ACC112 (cell line): ENCODE data around the gene PLVAP.

Experiments
- H2AFZ ChIP-seq: fragments of 200-600 bp; sonication (generic); one replicate; pipeline ENCODE4 v1.6.0; 2017; ENCODE audit warnings: antibody characterized with exemption, low read length; ENCODE audit not compliant: unreplicated experiment
- H3K27ac ChIP-seq: fragments of 200-600 bp; sonication (generic); 2 replicates; pipeline ENCODE4 v1.5.1; 2014; ENCODE audit warnings: low read depth, mild to moderate bottlenecking, antibody characterized with exemption, low read length, moderate library complexity
- H3K27me3 ChIP-seq: fragments of 200-600 bp; sonication (generic); 2 replicates; pipeline ENCODE4 v1.6.1; 2014; ENCODE audit warnings: mild to moderate bottlenecking, antibody characterized with exemption, low read length, moderate library complexity, mixed read lengths; ENCODE audit not compliant: insufficient read depth
- H3K36me3 ChIP-seq: fragments of 200-600 bp; sonication (generic); 2 replicates; pipeline ENCODE4 v1.6.1; 2016; ENCODE audit warnings: mild to moderate bottlenecking, antibody characterized with exemption, low read length, moderate library complexity, mixed read lengths; ENCODE audit not compliant: insufficient read depth
- H3K4me1 ChIP-seq: fragments of 200-600 bp; sonication (generic); one replicate; pipeline ENCODE4 v1.6.1; 2016; ENCODE audit warnings: low read length, mixed read lengths; ENCODE audit not compliant: insufficient read depth, unreplicated experiment, control insufficient read depth
- H3K4me3 ChIP-seq: fragments of 200-600 bp; sonication (generic); 2 replicates; pipeline ENCODE4 v1.5.1; 2014; ENCODE audit warnings: mild to moderate bottlenecking, low read depth, low read length
- H3K79me2 ChIP-seq: fragments of 200-600 bp; sonication (generic); one replicate; pipeline ENCODE4 v1.6.0; 2016; ENCODE audit warnings: low read length; ENCODE audit not compliant: control insufficient read depth, unreplicated experiment, insufficient read depth

Gene PLVAP

DNA sequence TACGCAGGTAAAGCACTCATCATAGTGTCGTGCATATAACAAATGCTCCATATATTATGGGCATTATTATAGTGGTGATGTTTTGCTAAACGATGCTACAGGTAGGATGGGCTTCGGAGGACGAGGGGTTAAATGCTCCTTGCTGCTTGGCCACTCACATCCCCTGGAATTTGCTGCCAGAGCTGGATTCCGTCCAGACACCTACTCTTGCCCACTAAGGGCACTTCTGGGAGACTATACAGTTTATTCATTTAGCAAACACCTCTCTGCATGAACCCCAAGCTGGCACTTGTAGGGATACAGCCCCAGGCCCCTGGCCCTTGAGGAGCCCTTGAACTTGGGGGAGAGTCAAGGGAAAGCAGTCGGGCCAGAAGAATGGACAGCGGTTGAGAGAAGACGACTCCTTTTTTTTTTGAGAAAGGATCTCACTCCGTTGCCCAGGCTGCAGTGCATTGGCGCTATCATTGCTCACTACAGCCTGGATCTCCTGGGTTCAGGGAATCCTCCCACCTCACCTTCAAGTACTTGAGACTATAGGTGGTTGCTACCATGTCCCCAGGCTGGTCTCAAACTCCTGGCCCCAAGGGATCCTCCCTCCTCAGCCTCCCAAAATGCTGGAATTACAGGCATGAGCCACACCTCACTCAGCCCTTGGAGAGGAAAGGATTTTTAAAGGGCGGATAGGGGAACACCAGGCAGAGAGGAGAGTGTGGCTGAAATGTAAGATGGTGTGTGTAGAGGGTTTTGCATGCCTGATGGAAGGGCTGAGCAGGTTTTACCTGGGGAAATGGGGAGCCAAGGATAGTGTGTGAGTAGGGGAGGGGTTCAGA is 72.5 kb downstream of the PLVAP start:
- Histone ChIP-seq H3K36me3 (no peaks in the 10 kb centered on the region), H3K27ac (no peak overlapping the region), H2AFZ (no peak overlapping the region), H3K4me1 (peaks cover 20% of the 10 kb centered on the region), H3K4me3 (no peak overlapping the region), H3K79me2 (peaks cover 3% of the 10 kb centered on the region), H3K27me3 (no peaks in the 10 kb centered on the region)

DNA sequence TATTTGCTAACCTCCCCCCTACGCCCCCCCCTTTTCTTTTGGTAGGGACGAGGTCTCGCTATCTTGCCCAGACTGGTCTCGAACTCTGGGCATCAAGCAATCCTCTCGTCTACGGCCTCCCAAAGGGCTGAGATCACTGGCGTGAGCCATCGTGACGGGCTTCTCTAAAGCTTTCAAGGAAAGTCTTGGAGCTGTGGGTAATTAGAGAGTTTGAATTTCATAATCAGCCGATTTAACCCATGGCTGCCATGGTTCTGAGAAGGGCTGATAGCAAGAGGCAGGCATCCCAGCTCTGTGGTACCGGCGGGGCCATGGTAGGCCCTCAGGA is 73.2 kb downstream of the PLVAP start:
- H3K36me3 ChIP-seq: no peaks in the 10 kb centered on the region
- peaks cover 2% of the 10 kb centered on the region for H3K79me2 ChIP-seq
- H2AFZ ChIP-seq: peak overlapping the region; percentile 42
- H3K4me1 ChIP-seq: peaks cover 20% of the 10 kb centered on the region
- H3K27ac ChIP-seq: no peak overlapping the region
- H3K27me3 ChIP-seq: no peaks in the 10 kb centered on the region
- no peak overlapping the region for H3K4me3 ChIP-seq

DNA sequence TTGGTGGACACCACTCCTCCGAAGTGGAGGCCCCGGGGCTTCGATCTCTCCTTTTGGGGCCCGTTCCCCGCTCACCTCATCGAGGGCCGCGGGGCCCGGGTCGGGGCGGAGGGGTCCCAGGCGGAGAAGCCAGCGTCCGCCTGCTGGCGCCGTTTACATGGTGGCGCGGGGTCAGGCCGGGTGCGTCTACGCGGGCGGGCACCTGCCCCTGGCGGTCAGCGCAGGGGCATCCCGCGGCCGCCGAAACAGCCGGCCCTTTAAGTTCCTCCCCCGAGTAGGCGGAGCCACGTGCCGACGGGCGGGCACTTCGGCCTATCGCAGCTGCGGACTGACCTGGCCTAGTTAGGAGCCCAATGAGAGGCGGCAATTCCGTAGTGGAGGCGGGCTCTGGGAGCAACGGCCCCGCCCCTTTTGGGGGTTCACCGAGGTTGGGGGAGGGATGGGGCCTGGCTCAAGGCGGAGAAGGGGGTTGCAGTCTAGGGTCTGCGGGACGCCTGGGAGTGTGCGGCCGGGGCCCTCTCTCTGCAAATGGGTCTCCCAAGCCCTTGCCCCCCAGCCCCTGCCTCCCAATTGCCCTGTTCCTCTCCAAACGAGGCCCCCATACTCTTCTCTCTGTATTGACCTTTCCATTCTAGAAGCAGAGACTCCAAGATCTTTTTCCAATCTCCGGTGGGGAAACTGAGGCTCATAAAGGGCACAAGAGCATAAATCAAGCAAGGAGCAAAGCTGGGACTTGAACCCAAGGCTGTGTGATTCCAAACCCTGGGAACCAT is 73.8 kb downstream of the PLVAP start, which contains the start of gene ABHD8:
Gene ABHD8, minus strand, starts transcription at position 259 of the 773 bp plus-strand sequence. CDS start 1,809 bp downstream, outside the sequence.
- H3K27me3 ChIP-seq: no peaks in the 10 kb centered on the region
- H3K36me3 ChIP-seq: no peaks in the 10 kb centered on the region
- peaks cover 2% of the 10 kb centered on the region for H3K79me2 ChIP-seq
- H3K27ac ChIP-seq: no peak within 1 kb of the TSS
- H2AFZ ChIP-seq: peak within 1 kb of the TSS; percentile 42
- H3K4me3 ChIP-seq: peak within 1 kb of the TSS; percentile 89
- H3K4me1 ChIP-seq: peaks cover 20% of the 10 kb centered on the region

DNA sequence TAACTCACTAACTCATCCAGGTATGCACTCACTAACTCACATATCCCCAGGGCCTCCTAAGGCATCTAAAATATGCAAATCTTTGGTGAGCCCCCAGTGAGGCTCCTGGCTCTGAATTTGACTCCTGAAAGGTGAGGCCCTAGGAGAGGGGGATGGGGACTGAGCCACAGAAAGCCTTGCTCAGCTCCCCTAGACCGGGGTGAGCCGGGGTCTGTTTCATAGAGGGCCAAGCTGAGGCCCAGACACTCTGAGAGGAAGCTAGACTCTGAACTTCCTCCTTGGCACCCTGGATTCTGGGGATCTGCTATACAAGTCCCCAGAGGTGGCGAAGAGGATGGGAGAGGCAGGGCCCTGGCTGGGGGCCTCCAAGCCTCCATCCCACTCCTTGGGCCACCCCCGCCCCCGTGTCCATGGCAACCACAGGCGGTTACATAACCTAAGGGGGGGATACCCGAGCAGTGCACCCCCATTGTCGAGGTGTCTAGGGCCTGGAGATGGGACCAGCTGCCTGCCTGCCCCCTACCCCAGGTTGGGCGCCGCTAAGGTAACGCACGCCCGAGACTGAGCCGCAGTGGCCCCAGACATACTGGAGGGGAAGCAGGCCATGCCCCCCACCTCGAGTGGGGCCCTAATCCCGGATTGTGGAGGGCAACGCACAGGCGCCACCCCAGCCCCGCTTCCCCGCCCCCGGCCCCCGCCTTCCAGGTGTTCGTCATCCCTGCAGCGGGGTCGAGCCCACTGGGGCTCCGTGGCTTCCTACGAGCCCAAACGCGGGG is 74.6 kb downstream of the PLVAP start:
- Histone ChIP-seq H3K27me3 (no peaks in the 10 kb centered on the region), H3K27ac (no peak overlapping the region), H3K4me1 (peaks cover 20% of the 10 kb centered on the region), H3K36me3 (no peaks in the 10 kb centered on the region), H3K79me2 (peaks cover under 1% of the 10 kb centered on the region), H3K4me3 (peak overlapping the region; percentile 89), H2AFZ (no peak overlapping the region)
